Stromal cell of bone marrow (primary cell): ENCODE measurements around the gene ABHD15.

Experiments used
- DNase-seq: peaks from one replicate; pipeline ENCODE4 v3.0.0-alpha.2; 2012; ENCODE audit warnings: low read depth

Gene ABHD15, protein sequence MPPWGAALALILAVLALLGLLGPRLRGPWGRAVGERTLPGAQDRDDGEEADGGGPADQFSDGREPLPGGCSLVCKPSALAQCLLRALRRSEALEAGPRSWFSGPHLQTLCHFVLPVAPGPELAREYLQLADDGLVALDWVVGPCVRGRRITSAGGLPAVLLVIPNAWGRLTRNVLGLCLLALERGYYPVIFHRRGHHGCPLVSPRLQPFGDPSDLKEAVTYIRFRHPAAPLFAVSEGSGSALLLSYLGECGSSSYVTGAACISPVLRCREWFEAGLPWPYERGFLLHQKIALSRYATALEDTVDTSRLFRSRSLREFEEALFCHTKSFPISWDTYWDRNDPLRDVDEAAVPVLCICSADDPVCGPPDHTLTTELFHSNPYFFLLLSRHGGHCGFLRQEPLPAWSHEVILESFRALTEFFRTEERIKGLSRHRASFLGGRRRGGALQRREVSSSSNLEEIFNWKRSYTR

DNA sequence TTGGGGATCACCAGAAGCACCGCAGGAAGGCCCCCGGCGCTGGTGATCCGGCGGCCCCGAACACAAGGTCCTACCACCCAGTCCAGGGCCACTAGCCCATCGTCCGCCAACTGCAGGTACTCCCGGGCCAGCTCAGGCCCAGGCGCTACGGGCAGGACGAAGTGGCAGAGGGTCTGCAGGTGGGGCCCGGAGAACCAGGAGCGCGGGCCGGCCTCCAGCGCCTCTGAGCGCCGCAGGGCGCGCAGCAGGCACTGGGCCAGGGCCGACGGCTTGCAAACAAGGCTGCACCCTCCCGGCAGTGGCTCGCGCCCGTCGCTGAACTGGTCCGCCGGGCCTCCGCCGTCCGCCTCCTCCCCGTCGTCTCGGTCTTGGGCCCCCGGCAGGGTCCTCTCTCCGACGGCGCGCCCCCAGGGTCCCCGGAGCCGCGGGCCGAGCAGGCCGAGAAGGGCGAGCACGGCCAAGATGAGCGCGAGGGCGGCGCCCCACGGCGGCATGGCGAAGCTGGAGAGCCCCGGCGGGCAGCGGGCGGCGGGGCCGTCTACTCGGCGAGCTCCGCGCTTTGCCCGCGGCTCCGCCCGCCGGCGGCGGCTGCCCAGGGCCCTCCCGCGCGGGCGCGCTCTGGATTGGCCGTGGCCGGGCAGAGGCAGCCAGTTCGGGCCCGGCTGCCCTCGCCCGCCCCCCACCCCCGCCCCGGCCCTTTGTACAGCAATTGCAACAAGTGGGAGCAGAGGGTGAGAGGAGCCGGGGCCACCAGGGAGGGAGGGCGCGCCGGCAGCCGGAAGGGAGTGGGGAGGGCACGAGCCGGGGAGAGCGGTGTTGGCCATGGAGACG, at the start of gene ABHD15:
Gene ABHD15, minus strand, starts transcription at position 565 of the 831 bp plus-strand sequence. Its CDS starts 71 bp downstream, at position 494.
- no peak for DNase-seq

DNA sequence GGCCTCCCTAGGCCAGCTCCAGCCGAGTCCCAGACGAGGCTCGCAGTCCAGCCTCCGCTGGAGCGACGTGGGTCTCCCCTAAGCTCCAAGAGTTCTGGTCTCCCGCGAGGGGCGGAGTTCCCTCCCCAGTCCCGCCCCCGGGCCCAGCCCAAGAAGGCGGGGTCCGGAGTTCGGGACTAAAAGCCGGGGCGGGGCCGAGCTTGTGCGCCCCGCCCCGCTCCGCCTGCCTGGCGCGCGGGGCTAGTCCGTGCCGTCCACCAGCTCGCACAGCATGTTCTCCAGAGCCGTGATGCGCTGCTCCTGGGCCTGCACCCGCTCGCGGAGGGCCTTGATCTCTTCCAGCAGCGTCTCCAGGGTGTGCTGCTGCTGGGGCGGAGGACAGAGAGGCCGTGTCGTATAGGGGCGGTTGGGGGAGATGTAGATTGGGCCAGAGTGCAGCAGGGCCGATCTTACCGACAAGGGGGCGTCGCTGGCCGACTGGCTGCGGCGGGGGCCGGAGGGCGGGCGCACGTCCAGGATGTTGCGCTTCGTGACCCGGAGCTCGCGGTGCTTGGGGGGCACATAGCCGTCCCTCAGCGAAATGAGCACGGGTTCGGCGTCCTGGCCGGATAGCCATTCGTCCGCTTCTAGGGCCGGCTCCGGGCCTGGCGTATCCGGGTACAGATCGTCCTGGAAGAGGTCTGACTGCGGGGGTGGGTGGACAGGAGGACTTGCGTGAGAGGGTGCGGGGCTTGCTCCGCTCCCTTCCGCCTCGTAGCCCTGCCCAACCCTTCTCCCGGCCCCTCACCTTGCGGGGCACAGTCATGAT, 48.9 kb upstream of the ABHD15 start:
- DNase-seq: no peak

DNA sequence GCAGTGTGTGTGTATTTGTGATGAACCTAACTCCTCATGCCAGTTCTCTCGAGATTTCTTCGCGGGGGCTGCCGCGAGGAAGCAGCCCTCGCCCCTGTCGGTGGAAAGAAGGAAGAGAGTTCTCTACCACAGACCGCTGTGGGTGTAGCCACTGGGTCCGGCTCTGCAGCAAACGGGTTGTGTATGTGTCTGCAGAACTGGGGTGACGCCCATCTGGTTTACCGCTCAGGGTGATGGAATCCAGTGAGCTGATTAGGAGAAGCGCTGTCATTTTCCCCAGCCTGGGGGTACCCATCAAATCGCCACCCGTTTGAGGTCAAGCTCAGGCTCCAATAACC, 48.2 kb upstream of the ABHD15 start:
- DNase-seq: no peak

DNA sequence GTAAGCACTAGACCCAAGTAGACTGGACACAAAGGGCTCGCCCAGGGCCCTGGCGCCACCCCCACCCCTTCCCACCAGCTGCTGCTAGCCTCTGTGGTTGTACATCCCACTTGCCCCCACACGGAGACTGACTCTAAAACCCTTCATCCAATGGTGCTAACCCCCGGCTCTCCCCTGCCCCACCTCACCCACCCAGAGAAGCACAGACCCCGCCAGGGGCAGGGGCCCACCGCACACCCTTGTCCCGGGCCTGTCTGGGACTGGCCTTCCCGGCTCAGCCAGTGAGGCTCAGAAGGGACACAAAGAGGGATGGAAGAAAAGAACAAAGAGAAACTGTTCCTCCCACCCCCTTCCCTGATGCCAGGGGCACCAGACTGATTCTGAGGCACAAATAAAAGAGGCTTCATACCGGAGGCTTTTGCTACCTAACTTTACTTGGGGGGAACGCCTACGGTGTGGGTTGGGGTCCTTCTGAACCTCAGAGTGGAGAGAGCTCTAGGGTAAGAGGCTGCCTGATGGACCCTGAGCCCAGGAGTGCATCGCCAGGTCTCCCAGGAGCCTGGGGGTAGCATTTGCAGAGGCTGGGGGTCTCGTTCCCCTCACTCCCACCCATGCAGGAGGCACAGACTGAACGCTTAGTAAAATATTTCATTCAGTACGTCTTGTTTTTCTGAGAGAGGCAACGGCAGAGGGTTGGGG, 47.7 kb upstream of the ABHD15 start:
- DNase-seq: no peak

DNA sequence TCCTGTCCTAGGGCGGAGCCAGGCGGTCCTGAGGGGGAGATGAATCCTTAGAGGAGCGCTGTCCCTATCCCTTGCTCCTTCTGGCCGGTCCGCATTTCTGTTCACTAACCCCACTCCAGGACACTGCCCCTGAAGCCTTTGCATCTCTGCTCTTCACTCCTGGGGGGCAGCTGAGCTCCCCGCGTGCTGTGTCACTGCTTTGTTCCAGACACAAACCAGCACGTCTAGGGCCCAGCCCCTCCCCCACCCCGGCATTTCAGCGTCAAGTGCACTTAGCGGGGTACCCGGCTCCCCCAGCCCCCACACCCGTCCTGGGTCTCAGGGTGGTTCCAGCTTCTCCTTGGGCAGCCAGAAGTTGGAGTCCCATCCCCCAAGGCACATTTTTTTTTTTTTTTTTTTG, 47.0 kb upstream of the ABHD15 start:
- no peak for DNase-seq

DNA sequence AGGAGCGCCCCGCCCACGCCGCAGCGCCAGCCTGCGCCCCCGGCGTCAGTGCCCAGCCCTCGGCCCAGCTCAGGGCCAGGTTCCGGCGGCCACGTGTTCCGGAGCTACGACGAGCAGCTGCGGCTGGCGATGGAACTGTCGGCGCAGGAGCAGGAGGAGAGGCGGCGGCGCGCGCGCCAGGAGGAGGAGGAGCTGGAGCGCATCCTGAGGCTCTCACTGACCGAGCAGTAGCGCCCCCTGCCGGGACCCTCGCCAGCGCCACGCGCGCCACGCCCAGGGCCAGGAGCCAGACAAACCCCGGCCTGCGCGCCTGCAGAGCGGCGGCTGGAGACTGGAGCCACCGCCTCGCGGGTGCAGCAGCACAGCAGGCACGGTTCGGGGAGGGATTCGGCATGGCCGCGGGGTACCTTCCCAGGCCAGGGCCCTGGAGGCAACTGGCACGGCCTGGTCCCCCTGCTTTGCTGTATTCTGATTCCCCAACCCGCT, 46.6 kb upstream of the ABHD15 start:
- no peak for DNase-seq

DNA sequence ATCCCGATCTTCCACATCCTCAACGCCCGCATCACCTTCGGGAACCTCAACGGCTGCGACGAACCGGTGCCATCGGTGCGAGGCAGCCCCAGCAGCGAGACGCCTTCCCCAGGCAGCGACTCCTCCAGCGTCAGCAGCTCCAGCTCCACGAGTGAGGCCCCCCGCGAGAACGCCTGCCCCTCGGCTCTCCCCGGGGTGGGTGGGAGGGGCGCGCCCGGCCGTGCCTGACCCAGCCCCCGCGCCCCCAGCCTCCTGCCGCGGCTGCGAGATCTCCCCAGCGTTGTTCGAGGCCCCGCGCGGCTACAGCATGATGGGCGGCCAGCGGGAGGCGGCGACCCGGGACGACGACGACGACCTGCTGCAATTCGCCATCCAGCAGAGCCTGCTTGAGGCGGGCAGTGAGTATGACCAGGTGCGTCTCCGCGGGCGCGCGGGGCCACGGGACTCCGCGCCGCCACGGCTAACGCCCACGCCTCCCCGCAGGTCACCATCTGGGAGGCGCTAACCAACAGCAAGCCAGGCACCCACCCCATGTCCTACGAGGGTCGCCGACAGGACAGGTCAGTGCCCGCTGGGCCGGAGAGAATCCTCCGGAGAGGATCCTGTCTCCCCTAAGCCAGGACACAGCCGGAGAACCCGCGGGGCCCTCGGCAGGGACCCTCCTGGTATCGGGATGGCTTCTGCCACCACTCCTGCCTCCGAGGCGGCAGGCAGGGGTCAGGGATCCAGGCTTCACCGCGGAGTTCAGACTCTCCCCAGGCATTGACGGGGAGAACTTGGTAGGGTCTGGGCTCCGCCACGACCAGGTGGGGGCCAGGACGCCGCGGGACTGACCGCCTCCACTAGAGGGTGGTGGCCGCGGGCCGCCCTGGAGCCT, 45.8 kb upstream of the ABHD15 start:
- DNase-seq: no peak

DNA sequence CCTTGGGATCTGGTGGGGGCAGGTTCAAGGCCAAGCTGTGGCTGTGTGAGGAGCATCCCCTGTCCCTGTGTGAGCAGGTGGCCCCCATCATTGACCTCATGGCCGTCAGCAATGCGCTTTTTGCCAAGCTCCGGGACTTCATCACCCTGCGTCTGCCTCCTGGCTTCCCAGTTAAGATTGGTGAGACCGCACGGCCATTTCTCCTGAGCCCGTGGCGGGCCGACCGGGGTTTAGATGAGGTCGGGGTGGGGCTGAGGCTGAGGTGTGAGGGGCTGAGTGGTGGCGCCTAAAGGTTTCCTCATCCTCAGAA, 45.2 kb upstream of the ABHD15 start:
- no peak for DNase-seq

DNA sequence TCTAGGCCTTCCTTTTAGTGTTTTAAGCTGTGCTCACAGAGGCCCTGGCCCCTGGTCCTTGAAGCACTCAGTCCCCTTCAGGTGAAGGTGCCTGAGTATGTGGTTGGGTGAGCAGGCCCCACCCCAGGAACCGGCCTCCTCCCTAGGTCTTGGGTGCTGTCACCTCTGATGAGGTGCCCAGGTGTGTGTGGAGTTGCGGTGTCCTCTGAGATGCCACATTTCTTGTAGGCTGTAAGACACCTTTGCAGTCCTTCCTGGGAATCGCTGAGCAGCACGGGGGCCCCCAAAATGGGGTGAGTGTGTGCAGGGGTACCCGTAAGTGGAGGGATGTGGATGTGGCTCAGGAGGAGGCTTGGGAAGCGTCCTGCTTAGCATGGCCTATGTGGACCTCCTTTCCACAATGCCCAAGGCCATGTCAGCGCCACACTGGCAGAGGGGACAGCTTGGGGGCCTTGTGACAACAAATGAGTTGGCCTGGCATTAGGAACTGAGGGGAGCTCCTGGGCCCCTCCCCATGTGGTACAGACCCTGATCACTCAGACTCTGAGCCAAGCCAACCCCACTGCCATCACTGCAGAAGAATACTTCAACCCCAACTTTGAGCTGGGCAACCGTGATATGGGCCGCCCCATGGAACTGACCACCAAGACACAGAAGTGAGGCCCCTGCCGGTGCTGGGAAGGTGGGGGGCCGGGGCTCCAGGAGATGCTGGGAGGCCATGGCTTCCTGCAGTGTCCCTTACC, 44.7 kb upstream of the ABHD15 start:
- no peak for DNase-seq

DNA sequence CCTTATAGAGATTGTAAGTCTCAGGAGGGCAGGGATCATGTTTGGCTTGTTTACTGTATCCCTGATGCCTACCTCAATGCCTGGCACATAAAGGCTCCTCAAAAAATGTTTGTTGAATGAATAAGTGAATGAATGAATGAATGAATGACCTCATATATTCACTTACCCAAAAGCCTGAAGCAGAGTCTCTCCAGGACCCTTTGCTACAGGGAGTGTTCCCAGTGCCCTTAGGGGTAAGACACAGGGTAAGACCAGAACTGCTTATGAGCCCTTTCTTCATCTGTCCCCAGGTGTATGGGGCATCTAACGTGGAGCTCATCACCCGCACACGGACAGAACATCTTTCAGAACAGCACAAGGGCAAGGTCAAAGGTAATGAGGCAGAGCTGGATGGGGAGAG, 43.6 kb upstream of the ABHD15 start:
- DNase-seq: no peak

DNA sequence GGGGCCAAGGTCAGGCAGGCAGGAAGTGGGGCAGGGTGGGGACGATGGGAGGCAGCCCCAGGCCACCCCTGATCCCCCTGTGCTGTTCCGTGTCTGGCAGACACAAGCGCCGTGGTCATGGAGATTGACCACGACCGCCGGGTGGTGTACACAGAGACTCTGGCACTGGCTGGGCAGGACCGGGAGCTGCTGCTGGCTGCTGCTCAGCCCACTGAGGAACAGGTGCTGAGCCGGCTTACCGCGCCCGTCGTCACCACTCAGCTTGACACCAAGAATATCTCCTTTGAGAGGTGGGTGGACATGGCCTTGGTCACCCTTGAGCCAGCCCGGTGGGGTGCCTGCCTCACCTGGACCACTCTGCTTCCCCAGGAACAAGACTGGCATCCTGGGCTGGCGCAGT, 42.1 kb upstream of the ABHD15 start:
- DNase-seq: no peak

DNA sequence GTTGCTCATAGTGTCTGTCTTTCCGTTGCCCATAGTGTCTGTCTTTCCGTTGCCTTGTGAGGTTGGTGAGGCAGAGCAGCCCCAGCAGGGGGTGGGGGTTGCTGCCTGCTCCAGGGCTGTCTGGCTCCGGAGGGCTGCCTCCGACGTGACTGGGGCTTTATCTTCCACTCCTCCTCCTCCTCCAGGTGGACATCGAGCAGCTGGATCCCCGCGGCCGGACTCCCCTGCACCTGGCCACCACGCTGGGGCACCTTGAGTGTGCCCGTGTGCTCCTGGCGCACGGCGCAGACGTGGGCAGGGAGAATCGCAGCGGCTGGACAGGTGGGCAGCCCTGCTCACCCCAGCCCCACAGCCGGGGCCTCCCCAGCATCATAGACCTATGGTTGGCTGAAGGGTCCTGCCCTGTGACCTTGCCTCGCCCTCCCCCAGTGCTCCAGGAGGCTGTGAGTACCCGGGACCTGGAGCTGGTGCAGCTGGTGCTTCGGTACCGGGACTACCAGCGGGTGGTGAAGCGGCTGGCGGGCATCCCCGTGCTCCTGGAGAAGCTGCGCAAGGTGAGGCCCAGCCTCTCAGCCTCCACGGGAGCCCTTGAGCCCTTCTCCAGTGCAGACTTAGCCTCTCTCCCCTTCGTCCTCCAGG, 40.8 kb upstream of the ABHD15 start:
- no peak for DNase-seq

DNA sequence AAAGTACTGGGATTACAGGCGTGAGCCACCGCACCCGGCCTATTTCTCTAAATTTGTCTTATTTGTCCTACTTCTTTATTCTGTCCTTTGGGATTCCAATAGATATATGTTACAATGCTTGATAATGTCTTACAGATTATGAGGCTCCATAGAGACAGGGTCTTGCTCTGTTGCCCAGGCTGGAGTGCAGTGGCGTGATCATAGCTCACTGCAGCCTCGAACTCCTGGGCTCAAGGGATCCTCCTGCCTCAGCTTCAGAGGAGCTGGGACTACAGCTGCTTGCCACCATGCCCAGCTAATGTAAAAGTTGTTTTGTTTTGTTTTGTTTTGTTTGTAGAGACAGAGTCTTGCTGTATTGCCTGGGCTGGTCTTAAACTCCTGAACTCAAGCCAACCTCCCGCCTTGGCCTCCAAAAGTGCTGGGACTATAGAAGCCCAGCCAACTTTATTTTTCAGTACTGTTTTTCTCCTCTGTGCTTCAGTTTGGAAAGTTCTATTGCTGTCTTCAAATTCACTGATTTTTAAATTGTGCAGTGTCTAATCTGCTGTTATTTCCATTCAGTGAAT, 36.4 kb upstream of the ABHD15 start:
- no peak for DNase-seq

DNA sequence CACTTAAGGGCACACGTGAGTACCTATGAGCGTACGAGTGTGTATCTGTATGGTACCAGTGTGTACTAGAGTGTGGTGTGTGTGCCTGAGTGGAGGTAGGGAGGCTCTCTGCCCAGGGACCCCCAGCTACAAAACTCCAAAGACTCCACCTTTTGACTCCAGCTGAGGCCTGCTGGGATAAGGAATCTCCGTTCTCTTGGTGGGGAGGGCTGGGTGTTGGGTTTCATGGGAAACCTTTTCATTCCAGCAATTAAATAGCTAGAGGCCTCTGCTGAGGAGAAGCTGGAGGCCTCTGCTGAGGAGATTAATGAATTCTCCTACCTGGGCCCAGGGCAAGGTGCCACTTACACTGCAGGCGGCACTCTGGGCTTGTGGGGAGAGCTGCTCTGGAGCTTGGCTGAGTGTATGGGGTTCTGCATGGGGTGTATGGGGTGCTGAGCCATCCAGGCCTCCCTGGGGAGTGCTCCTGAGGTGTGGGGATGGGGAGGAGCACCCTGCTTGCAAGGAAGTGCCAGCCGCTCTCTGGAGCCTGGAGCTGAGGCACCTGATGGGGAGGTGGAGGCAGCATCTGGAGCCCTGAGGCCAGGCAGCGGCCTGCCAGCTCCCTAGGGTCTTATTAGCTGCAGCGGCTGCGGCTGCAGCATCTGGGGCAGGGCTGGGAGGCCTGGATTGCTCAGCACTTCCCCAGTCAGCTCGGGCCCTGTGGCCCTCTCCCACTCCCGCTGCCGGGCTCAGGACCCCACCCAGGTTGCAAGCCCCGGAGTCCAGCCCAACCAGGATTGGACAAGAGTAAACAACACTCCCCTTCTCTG, 30.7 kb upstream of the ABHD15 start:
- DNase-seq: no peak

DNA sequence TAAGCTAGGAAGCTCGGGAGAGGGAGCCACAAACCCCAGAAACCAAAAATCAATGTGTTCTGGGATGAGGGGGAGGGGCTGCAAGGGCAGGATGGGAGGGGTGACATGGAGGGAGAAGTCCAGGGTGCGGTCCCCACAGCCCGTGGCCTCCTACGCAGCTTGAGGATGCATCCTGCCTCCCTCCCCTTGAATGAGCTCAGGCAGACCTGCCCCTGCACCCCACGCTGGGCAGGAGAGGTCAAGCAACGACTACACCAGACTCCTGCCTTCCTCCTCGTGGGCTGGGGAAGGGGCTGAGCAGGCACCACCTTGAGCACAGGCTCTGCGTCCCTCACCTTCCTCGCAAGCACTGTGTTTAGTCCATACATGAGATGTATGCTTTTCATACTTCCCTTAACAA, 30.0 kb upstream of the ABHD15 start:
- no peak for DNase-seq

DNA sequence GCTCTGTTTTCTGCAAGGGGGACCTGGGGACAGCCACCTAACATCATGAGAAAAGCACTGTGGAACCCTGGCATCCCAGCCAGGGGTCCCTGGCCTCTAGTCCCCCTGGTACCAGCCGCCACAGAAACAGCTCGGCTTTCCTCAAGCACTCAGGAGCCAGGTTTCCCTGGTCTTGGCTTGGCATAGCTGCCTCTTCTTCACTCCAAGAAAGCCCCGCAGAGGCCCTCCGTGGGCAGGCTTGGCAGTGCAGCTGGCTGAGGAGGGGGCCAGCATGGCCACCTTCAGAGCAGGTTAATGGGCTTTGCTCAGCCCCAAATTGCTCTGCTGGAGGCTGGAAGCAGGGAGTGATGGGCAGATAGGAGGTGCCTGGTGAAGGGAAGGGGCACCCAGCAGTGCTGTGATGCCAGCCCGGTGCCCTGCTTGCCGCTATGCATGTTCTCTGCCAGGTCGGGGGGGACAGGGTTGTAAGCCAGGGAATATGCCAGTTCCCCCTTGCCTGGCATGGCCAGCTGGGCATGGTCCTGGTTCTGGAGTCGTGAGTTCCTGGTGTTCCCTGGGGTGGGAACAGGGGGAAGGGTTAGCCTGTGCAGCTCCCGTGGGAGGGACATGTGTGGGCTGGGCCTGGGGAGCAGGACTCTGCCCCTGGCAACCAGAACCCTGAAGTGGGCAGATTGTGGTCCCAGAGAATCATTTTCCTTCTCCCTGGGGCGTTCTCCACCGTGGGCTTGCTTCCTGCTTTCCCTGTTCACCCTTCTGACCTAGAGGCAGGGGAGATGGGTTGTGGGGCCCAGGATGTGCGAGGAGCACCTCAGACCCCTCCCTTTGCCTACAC, 29.3 kb upstream of the ABHD15 start:
- DNase-seq: no peak

DNA sequence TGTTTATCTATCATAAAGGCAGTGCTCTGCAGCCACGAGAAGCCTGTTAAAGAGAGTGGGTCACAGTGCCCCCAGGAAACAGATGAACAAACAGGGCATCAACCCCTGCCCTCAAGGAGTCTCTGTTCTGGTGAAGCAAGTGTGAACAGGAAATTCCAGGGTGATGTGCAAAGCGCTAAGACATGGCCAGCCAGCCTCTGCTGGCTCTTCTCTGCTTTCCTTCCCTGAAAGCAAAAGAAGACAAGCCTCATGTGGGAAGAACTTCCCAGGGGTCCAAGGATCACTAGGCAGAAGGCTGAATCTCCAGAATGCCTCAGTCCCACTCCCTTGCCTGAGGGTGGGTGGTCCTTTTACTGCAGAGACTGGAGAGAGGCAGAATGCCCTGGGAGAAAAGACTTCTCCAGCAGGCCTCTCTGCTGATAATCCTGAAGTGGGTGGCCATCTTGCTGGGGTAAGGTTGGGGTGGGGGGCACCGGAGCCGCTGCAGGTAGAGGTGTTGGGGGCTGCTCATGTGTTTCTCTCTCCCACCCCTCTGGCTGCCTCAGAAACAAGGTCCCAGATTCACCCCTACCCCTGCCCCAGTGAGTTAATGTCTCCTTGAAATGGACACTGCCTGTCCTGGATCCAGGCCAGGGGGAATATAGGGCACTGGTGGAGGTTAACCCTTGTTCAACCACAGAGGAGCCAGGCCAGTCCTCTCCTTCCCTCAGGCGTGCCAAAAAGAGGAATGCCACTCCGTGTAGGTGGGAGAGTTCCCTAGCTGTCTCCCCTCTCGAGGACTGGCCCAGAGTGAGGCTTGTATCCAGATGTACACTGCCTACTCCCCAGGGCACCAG, 28.5 kb upstream of the ABHD15 start:
- no peak for DNase-seq
